ENCODE data around the gene TPM3.

The TPM3 gene

DNA sequence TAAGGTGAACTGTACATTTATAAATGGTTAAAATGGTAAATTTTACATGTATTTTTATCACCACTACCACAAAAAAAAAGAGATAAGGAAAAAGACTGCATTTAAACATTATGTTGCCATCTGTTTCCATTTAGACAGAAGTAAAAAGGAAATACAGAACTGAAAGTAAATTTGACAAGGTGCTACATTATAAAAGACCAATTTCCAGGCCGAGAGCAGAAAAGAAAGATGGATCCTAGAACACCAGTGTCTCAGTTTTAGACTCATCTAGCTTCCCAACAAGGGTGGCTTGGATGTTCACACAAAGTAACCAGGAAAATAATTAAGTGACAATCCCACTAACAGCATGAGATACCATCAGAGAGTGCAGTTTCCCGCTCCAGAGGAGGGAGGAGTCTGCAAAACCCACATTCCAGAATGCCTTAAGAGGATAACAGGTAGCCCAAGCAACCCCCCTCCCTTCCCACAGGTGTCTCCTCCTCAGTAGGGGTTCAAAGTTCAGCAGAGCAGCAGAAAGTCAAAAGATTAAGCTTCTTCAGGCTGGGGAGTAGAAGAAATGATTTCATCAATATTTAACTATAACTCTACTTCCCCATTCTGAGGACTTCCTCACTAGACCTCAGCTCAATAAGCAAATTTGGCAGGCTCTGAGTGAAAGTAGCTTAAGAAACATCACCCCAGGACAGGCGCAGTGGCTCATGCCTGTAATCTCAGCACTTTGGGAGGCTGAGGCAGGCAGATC lies 11.8 kb downstream of the TPM3 start:
- Histone ChIP-seq H3K9me3 (ENCODE audit: control insufficient read depth in 1 of 2, low read length in 2 of 2) (no peaks in the 10 kb centered on the region), H3K27ac (ENCODE audit: low read length) (peak overlapping the region; percentile 22), H3K4me1 (ENCODE audit: control insufficient read depth in 1 of 2, insufficient read depth in 2 of 2, low read length in 2 of 2) (peaks cover 30 to 65% of the 10 kb centered on the region in 2 donors), H3K36me3 (ENCODE audit: control insufficient read depth in 1 of 2, insufficient read depth in 2 of 2, low read length in 2 of 2) (peaks cover 6 to 9% of the 10 kb centered on the region in 2 donors), H3K4me3 (ENCODE audit: low read depth in 1 of 2, low read length in 2 of 2) (peak overlapping the region in 1 of 2 donors; percentile 6), H3K27me3 (ENCODE audit: low read depth, low read length) (no peaks in the 10 kb centered on the region)

DNA sequence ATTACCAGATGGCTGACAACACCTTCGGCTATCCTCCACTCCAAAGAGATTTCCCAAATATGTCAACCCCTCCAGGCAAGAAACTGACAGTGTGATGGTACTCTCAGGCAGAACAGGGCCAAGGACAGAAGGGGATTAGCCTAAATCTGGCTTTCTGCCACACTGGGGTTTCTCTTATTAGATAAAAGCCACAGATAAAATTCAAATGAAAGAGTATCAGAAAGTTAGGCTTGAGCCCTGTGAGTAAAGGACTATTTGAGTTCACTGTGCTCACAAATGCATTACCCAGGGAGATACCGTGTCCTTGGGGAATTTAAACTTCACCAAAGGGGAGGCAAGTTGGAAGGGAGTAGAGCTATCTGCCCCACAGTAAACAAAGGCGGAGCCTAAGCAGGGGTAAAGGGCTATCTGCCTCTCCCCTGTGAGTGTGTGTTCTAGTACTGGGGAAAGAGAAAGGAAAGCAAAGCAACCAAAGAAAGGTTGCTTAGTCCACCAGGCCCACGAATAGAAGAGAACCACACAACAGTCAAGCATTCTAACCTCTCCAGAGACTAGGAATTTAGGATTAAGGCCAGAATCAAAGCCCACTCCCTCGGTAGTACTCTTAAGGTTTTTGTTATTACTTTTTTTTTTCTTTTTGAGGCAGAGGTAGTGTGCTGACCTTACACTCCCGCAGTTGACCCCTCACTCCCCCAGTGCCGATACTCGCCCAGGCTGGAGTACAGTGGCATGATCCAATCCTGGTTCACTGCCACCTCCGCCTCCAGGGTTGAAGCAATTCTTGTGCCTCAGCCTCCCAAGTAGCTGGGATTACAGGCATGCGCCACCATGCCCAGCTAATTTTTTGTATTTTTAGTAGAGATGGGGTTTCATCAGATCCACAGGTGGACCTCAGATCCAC lies 12.7 kb downstream of the TPM3 start:
- H3K9me3 ChIP-seq (ENCODE audit: control insufficient read depth in 1 of 2, low read length in 2 of 2) = no peaks in the 10 kb centered on the region
- peak overlapping the region in 1 of 2 donors; percentile 32 for H3K4me3 ChIP-seq (ENCODE audit: low read depth in 1 of 2, low read length in 2 of 2)
- H3K36me3 ChIP-seq (ENCODE audit: control insufficient read depth in 1 of 2, insufficient read depth in 2 of 2, low read length in 2 of 2) = peaks cover 9% of the 10 kb centered on the region in 2 donors
- no peaks in the 10 kb centered on the region for H3K27me3 ChIP-seq (ENCODE audit: low read depth, low read length)
- peaks cover 30 to 65% of the 10 kb centered on the region in 2 donors for H3K4me1 ChIP-seq (ENCODE audit: control insufficient read depth in 1 of 2, insufficient read depth in 2 of 2, low read length in 2 of 2)
- peak overlapping the region; percentile 22 for H3K27ac ChIP-seq (ENCODE audit: low read length)

DNA sequence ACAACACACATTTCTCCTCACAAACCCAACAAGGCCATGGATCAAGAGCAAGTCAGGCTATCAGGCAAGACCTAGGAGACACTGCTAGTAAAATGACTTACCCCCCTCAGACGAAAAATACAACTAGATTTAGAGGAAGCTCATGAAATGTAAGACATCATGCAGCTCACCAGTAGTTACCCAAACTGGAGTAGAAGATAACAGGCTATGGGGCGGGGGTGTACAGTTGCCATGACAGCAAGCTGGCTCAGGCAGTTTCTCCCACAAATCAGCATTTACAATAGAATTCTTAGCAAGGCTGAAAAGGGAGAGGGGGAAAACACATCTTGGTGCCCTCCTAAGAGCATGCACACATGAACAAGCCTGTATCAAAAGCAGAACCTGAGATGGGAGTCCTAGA lies 13.9 kb downstream of the TPM3 start:
- H3K27ac ChIP-seq (ENCODE audit: low read length) = no peak overlapping the region

DNA sequence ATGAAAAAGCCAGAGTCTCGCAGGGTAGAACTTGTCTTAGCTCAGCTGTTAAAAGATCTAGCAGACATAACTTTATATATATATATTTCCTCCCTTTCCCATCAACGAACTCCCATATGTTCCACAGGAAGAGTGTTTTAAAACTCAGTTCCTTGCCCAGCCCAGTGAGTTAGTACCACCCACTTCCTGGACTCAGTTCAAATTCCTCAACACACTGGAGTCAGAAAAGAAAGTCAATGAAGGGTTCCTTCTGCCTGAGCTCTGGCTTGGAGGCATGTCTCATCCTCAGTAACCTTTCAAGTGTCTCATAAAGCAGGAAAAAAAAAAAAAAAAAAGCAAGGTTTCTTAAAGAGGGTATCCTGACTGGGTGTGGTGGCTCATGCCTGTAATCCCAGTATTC lies 15.6 kb downstream of the TPM3 start:
- peaks cover 30 to 55% of the 10 kb centered on the region in 2 donors for H3K4me1 ChIP-seq (ENCODE audit: control insufficient read depth in 1 of 2, insufficient read depth in 2 of 2, low read length in 2 of 2)
- H3K27me3 ChIP-seq (ENCODE audit: low read depth, low read length) = no peaks in the 10 kb centered on the region
- peak overlapping the region; percentile 69 for H3K27ac ChIP-seq (ENCODE audit: low read length)
- H3K4me3 ChIP-seq (ENCODE audit: low read depth in 1 of 2, low read length in 2 of 2) = no peak overlapping the region
- H3K36me3 ChIP-seq (ENCODE audit: control insufficient read depth in 1 of 2, insufficient read depth in 2 of 2, low read length in 2 of 2) = peaks cover 26 to 27% of the 10 kb centered on the region in 2 donors
- no peaks in the 10 kb centered on the region for H3K9me3 ChIP-seq (ENCODE audit: control insufficient read depth in 1 of 2, low read length in 2 of 2)

More for the DNA sequence above, 13.9 kb downstream of the TPM3 start:
- Histone ChIP-seq H3K9me3 (ENCODE audit: control insufficient read depth in 1 of 2, low read length in 2 of 2) (no peaks in the 10 kb centered on the region), H3K4me1 (ENCODE audit: control insufficient read depth in 1 of 2, insufficient read depth in 2 of 2, low read length in 2 of 2) (peaks cover 30 to 65% of the 10 kb centered on the region in 2 donors), H3K36me3 (ENCODE audit: control insufficient read depth in 1 of 2, insufficient read depth in 2 of 2, low read length in 2 of 2) (peaks cover 10 to 11% of the 10 kb centered on the region in 2 donors), H3K4me3 (ENCODE audit: low read depth in 1 of 2, low read length in 2 of 2) (peak overlapping the region in 1 of 2 donors; percentile 32), H3K27me3 (ENCODE audit: low read depth, low read length) (no peaks in the 10 kb centered on the region)

DNA sequence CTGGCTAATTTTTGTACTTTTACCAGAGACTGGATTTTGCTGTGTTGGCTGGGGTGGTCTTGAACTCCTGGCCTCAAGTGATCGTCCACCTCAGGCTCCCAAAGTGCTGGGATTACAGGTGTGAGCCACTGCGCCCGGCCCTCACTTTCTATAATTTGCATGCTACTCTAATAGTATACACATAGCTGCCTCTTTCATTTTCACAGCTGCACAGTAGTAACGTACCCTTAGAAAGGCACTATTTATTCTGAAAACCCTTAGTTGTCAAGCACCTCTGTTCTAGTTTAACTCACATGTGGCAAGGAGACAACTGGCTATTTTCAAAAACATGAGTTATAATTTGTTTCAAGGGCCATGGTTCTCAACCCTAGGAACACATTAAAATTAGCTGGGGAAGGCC lies 17.2 kb downstream of the TPM3 start:
- no peak overlapping the region for H3K4me3 ChIP-seq (ENCODE audit: low read depth in 1 of 2, low read length in 2 of 2)
- H3K36me3 ChIP-seq (ENCODE audit: control insufficient read depth in 1 of 2, insufficient read depth in 2 of 2, low read length in 2 of 2) = peaks cover 43 to 44% of the 10 kb centered on the region in 2 donors
- H3K27me3 ChIP-seq (ENCODE audit: low read depth, low read length) = no peaks in the 10 kb centered on the region
- peaks cover 25 to 39% of the 10 kb centered on the region in 2 donors for H3K4me1 ChIP-seq (ENCODE audit: control insufficient read depth in 1 of 2, insufficient read depth in 2 of 2, low read length in 2 of 2)
- no peaks in the 10 kb centered on the region for H3K9me3 ChIP-seq (ENCODE audit: control insufficient read depth in 1 of 2, low read length in 2 of 2)
- H3K27ac ChIP-seq (ENCODE audit: low read length) = no peak overlapping the region

DNA sequence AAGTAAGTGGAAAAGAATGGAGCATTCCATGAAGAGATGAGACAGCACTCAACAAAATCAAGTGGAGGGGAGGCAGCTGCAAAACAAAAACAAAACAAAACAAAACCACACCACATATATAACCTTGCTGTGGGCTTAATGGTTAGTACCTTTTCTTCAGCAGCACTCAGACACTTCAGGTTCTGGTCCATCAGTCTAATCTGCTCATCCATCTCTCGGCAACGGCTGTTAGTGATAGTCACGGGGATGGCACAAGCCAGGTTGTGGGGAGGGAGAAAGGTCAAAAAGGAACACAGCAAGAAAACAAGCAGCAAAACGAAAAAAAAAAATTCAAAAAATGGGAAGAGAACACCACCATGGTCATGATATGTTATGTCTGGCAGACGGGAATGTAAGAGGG lies 20.0 kb downstream of the TPM3 start:
- Histone ChIP-seq H3K9me3 (ENCODE audit: control insufficient read depth in 1 of 2, low read length in 2 of 2) (no peaks in the 10 kb centered on the region), H3K36me3 (ENCODE audit: control insufficient read depth in 1 of 2, insufficient read depth in 2 of 2, low read length in 2 of 2) (peaks cover 64 to 66% of the 10 kb centered on the region in 2 donors), H3K4me1 (ENCODE audit: control insufficient read depth in 1 of 2, insufficient read depth in 2 of 2, low read length in 2 of 2) (peaks cover 9 to 13% of the 10 kb centered on the region in 2 donors), H3K27ac (ENCODE audit: low read length) (no peak overlapping the region), H3K27me3 (ENCODE audit: low read depth, low read length) (no peaks in the 10 kb centered on the region), H3K4me3 (ENCODE audit: low read depth in 1 of 2, low read length in 2 of 2) (no peak overlapping the region)

DNA sequence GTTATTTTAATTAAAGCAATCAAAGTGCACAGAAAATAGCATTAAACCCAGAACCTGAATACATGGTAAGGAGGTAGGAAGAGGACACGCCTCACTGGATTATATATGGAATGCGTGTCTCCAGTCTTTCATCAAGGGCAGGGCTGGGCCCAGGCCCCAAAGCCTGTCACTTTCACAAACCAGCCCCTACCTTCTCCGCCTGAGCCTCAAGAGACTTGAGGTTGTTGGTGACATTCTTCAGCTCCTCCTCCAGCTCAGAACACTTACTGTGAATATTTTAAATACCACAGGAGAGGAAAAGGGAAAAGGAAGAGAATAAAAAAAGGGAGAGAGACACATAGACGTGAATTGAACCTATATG lies 20.7 kb downstream of the TPM3 start:
- Histone ChIP-seq H3K27me3 (ENCODE audit: low read depth, low read length) (no peaks in the 10 kb centered on the region), H3K4me1 (ENCODE audit: control insufficient read depth in 1 of 2, insufficient read depth in 2 of 2, low read length in 2 of 2) (peaks cover 3 to 7% of the 10 kb centered on the region in 2 donors), H3K9me3 (ENCODE audit: control insufficient read depth in 1 of 2, low read length in 2 of 2) (no peaks in the 10 kb centered on the region), H3K36me3 (ENCODE audit: control insufficient read depth in 1 of 2, insufficient read depth in 2 of 2, low read length in 2 of 2) (peaks cover 67 to 72% of the 10 kb centered on the region in 2 donors), H3K4me3 (ENCODE audit: low read depth in 1 of 2, low read length in 2 of 2) (no peak overlapping the region), H3K27ac (ENCODE audit: low read length) (no peak overlapping the region)

DNA sequence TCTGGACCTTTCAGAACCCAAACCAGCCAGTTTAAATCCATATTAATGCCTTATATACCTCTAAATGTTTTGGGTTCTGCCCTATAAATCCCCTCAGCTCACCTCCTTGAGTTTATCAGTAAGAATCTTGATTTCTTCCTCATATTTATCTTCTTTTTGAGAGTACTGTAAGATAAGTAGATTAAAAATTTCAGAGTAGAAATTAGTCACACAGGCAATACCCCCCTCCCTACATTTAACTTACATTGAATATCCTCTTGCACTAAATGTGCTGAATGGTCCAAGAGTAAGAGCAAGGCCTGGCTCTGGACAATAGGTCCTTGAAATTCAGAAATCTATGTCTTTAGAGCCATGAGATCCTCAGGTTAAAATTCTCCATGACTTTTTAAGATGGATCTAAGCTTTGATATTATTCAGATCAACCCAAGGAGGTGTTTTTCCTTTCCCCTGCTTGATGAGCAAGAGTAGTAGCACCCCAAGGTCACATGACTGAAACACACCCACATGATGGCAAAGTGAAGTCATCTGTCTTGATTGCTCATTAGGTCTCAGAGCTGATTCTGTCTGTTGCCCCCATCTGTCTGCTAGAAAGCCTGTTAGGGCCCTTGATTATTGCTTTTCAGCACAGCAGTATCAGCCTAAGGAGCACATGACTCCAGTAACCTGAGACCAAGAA lies 21.2 kb downstream of the TPM3 start:
- H3K4me1 ChIP-seq (ENCODE audit: control insufficient read depth in 1 of 2, insufficient read depth in 2 of 2, low read length in 2 of 2) = peaks cover 0 to 2% of the 10 kb centered on the region in 2 donors
- no peaks in the 10 kb centered on the region for H3K9me3 ChIP-seq (ENCODE audit: control insufficient read depth in 1 of 2, low read length in 2 of 2)
- H3K36me3 ChIP-seq (ENCODE audit: control insufficient read depth in 1 of 2, insufficient read depth in 2 of 2, low read length in 2 of 2) = peaks cover 70 to 76% of the 10 kb centered on the region in 2 donors
- no peaks in the 10 kb centered on the region for H3K27me3 ChIP-seq (ENCODE audit: low read depth, low read length)
- H3K27ac ChIP-seq (ENCODE audit: low read length) = no peak overlapping the region
- no peak overlapping the region for H3K4me3 ChIP-seq (ENCODE audit: low read depth in 1 of 2, low read length in 2 of 2)

DNA sequence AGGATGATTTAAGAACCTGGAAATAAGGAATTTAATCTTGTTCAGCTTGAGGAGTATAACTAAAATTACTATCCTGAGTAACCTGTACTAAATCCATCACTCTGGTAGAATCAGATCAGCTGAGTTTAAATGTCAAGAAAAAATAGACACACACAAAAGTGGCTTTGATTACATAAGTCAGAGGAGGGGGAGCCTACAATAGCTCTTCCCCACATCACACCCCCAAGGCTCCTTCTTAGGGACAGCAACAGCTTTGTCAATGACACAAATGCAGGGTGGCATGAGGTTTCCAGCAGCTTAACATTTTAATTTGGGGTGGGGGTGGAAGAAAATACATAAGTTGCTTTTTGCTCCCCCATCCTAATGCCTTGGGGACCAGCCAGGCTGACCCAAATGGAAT lies 24.4 kb downstream of the TPM3 start:
- Histone ChIP-seq H3K27ac (ENCODE audit: low read length) (no peak overlapping the region), H3K36me3 (ENCODE audit: control insufficient read depth in 1 of 2, insufficient read depth in 2 of 2, low read length in 2 of 2) (peaks cover 75 to 86% of the 10 kb centered on the region in 2 donors), H3K4me1 (ENCODE audit: control insufficient read depth in 1 of 2, insufficient read depth in 2 of 2, low read length in 2 of 2) (no peaks in the 10 kb centered on the region), H3K4me3 (ENCODE audit: low read depth in 1 of 2, low read length in 2 of 2) (no peak overlapping the region), H3K9me3 (ENCODE audit: control insufficient read depth in 1 of 2, low read length in 2 of 2) (no peaks in the 10 kb centered on the region), H3K27me3 (ENCODE audit: low read depth, low read length) (no peaks in the 10 kb centered on the region)

DNA sequence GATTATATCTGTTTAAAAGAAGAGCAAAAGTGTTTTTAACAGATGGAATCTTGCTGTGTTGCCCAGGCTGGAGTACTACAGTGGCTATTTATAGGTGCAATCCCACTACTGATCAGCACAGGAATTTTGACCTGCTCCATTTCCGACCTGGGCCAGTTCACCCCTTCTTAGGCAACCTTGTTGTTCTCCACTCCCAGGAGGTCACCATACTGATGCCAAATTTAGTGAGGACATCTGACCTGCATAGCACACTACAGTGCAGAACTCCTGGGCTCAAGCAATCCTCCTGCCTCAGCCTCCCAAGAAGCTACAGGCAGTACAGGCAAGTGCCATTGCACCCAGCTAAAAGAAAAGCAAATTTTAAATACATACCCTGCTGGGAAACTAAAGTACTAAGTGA lies 25.7 kb downstream of the TPM3 start:
- H3K27ac ChIP-seq (ENCODE audit: low read length) = no peak overlapping the region
- H3K4me1 ChIP-seq (ENCODE audit: control insufficient read depth in 1 of 2, insufficient read depth in 2 of 2, low read length in 2 of 2) = no peaks in the 10 kb centered on the region
- H3K9me3 ChIP-seq (ENCODE audit: control insufficient read depth in 1 of 2, low read length in 2 of 2) = no peaks in the 10 kb centered on the region
- peaks cover 63 to 76% of the 10 kb centered on the region in 2 donors for H3K36me3 ChIP-seq (ENCODE audit: control insufficient read depth in 1 of 2, insufficient read depth in 2 of 2, low read length in 2 of 2)
- no peaks in the 10 kb centered on the region for H3K27me3 ChIP-seq (ENCODE audit: low read depth, low read length)
- no peak overlapping the region for H3K4me3 ChIP-seq (ENCODE audit: low read depth in 1 of 2, low read length in 2 of 2)

DNA sequence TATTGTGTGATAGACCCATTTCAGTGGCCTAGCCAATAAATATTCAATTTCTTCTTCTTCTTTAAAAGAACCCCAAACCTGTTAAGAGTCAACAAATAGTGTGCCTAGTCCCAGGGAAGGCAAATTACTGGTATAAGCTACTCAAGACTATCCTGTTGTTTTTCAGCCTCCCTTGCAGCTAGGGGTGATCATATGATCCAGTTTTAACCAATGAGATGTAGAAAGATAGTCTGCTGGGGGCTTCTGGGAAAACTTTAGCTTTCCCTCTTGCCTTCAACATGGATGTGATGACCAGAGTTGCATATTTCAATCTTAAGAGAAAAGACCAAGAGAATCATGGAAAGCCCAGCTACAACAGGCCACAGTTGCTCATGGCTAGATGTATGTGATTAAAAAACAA lies 32.3 kb downstream of the TPM3 start:
- H3K4me3 ChIP-seq (ENCODE audit: low read depth in 1 of 2, low read length in 2 of 2) = no peak overlapping the region
- H3K27ac ChIP-seq (ENCODE audit: low read length) = no peak overlapping the region
- no peaks in the 10 kb centered on the region for H3K27me3 ChIP-seq (ENCODE audit: low read depth, low read length)
- peaks cover 0 to 9% of the 10 kb centered on the region in 2 donors for H3K4me1 ChIP-seq (ENCODE audit: control insufficient read depth in 1 of 2, insufficient read depth in 2 of 2, low read length in 2 of 2)
- peaks cover 36 to 47% of the 10 kb centered on the region in 2 donors for H3K36me3 ChIP-seq (ENCODE audit: control insufficient read depth in 1 of 2, insufficient read depth in 2 of 2, low read length in 2 of 2)
- H3K9me3 ChIP-seq (ENCODE audit: control insufficient read depth in 1 of 2, low read length in 2 of 2) = no peaks in the 10 kb centered on the region
